HG03378 (cell line): Measurements from ENCODE around the gene CUX1.

Source experiments
- ATAC-seq: cut with Tn5 transposase; IDR thresholded peaks from one replicate; pipeline ENCODE4 v1.9.1; 2021; ENCODE audit warnings: mild to moderate bottlenecking, moderate library complexity; ENCODE audit not compliant: unreplicated experiment

The CUX1 gene

DNA sequence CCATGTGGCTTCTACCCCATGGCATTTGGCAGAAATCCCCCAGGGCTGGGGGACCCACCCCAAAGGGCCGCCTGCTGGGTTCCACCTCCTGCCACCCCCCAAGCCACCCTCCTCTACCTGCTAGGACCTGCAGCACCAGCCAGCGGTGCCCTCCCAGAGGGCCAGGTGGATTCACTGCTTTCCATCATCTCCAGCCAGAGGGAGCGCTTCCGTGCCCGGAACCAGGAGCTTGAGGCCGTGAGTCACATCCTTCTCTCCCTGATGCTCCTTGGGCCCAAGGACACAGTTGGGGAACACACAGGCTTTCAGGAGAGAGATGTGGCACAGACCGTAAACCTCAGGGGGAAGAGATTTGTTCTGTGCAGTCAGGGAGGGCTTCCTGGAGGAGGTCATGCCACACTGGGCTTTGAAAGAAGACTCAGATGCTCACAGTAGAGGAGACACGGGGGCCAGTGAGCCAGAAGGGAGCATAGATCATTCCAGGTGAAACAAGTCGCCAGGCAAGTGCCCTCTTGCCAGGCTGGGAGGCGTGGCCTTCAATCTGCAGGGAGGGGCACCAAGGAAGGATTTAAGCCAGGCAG, 457.8 kb downstream of the CUX1 start:
- no peak for ATAC-seq

- ATAC-seq, result no peak
Measured at GRCh38 chr7:102277901-102278300, 460.5 kb downstream of the CUX1 start.

- ATAC-seq, result peak; percentile 51
Measured at GRCh38 chr7:102279537-102280400, 462.3 kb downstream of the CUX1 start.

- no peak for ATAC-seq
Measured at GRCh38 chr7:102280521-102280920, 463.1 kb downstream of the CUX1 start.

- ATAC-seq, result no peak
Measured at GRCh38 chr7:102281785-102282184, 464.4 kb downstream of the CUX1 start.

GRCh38 chr7:102282465-102283362, 465.3 kb downstream of the CUX1 start:
- ATAC-seq, result no peak

- ATAC-seq, result no peak
Measured at GRCh38 chr7:102283477-102284189, 466.2 kb downstream of the CUX1 start.

DNA sequence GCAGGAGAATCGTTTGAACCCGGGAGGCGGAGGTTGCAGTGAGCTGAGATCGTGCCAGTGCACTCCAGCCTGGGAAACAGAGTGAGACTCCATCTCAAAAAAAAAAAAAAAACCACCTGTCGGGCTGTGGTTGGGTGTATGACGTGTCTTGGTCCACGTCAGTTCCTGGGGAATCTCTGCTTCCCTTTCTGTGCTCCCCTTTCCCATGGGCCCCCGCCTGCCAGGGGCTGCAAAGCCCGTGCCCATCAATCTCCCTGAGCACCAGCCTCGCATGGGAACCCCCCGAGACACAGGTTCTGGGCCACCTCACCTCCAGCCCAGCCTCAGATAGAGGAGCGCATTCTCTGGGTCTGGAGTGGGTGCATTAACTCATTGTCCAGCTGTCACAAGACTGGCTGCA, 467.0 kb downstream of the CUX1 start:
- no peak for ATAC-seq

GRCh38 chr7:102284891-102285539, 467.6 kb downstream of the CUX1 start:
- no peak for ATAC-seq

DNA sequence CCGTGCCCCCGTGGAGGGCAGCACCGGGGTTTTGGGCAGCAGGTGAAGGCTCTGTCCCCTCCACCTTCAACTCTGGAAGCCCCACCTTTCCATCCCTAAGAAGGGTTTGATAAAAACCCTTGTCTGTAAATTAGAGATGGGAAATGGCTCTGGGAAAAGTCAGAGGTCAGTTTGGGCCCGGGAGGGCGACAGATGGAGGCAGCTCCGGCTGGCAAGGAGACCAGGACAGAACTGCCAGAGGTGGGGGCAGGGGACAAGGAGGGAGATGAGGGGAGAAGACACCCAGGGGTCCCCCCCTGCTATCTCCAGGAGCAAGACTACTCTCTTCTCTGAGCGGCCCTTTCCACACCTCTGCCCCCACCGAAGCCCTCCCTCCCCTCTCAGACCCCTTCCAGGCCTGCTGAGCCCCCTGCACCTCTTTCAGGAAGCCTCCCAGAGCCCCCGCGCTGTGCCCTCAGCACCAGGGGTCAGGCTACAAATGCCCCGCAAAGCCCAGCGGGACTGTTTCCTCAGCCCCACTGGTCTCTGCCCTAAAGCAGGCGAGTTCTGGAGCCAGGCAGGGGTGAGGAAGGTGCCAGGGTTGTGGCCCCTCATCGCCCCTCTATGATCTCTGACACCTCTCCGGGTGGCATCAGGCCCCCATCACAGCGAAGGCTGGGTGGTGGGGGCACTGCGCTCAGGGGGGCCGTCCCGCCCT, 468.3 kb downstream of the CUX1 start:
- no peak for ATAC-seq

- no peak for ATAC-seq
Measured at GRCh38 chr7:102286237-102287110, 469.0 kb downstream of the CUX1 start, which contains the start of gene SH2B2. SH2B2 (plus strand) TSS chr7:102286868; CDS start chr7:102300551, 13,683 bp downstream.

- ATAC-seq, result no peak
Measured at GRCh38 chr7:102287111-102287980, 469.9 kb downstream of the CUX1 start.

DNA sequence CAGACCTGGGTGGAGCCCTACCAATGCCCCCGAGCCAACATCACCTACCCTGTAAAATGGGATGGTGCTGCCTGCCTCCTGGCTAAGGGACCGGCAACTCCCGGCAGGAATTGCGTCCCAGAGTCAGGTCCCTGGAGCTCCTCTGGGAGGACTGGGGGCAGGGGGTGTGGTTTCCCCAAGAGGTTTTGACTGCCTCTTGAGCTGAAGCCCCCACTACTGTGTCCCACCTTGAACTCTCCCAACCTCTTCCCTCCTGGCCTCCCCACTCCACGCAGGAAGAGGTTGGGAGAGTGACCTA, 470.5 kb downstream of the CUX1 start:
- ATAC-seq, result no peak

GRCh38 chr7:102288285-102288930, 471.0 kb downstream of the CUX1 start:
- ATAC-seq, result no peak

- no peak for ATAC-seq
Measured at GRCh38 chr7:102289057-102289456, 471.6 kb downstream of the CUX1 start.

GRCh38 chr7:102291056-102291915, 473.9 kb downstream of the CUX1 start:
- ATAC-seq, result peak; percentile 49

- no peak for ATAC-seq
Measured at GRCh38 chr7:102291916-102292267, 474.5 kb downstream of the CUX1 start.
